AG04449 (cell line): ENCODE results near the gene OR5H14.

ENCODE experiments used
- CTCF ChIA-PET: fragments of 350-600 bp; formaldehyde crosslinking; extraction: SDS; loops from one replicate; lab custom pipeline; 2021; ENCODE audit warnings: antibody characterized with exemption; lab: Yijun Ruan, JAX
- POLR2A ChIA-PET: fragments of 400-600, 350-600 bp; formaldehyde crosslinking; extraction: SDS; loops from one replicate; lab custom pipeline; 2020; ENCODE audit warnings: antibody characterized with exemption, inconsistent platforms; lab: Yijun Ruan, JAX
- DNase-seq: peaks from one replicate; pipeline ENCODE4 v3.0.0-alpha.2; 2010; ENCODE audit warnings: low read depth, low spot score
- H3K4me3 ChIP-seq: 2 replicates; pipeline ENCODE4 v1.5.1; 2011; ENCODE audit warnings: low read depth, mild to moderate bottlenecking, control low read depth, low read length
- TF ChIP-seq, protein P1 (sequence below): IDR thresholded peaks from one replicate; pipeline ENCODE4 v1.5.1; 2011; ENCODE audit warnings: mild to moderate bottlenecking, moderate library complexity, low read length, control low read depth, inconsistent platforms; ENCODE audit not compliant: insufficient read depth; ENCODE audit errors: missing control alignments

Gene OR5H14

DNA sequence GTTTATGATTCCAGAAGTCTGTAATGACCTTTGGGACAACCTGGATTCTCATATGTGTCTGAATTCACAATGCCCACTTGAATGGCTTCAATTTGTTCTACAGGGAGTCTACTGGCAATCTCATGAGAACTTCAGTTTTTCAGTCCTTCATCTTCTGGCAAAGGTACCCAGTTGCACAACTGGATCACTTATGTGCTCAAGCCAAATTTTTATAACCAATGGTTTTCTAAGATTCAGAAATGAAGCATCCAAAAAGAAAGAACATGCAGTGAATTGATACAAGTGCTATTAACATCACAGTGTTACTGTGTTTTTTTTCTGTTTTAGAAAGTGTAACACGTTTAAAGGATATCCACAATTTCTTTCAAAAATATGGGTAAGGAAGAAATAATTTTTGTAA lies at the start of gene OR5H14:
TSS of gene OR5H14 (plus strand) at position 301 of the 400 bp plus-strand sequence. CDS start 1,907 bp downstream, outside the sequence.
- no peak within 1 kb of the TSS for H3K4me3 ChIP-seq
- TF ChIP-seq, protein P1, sequence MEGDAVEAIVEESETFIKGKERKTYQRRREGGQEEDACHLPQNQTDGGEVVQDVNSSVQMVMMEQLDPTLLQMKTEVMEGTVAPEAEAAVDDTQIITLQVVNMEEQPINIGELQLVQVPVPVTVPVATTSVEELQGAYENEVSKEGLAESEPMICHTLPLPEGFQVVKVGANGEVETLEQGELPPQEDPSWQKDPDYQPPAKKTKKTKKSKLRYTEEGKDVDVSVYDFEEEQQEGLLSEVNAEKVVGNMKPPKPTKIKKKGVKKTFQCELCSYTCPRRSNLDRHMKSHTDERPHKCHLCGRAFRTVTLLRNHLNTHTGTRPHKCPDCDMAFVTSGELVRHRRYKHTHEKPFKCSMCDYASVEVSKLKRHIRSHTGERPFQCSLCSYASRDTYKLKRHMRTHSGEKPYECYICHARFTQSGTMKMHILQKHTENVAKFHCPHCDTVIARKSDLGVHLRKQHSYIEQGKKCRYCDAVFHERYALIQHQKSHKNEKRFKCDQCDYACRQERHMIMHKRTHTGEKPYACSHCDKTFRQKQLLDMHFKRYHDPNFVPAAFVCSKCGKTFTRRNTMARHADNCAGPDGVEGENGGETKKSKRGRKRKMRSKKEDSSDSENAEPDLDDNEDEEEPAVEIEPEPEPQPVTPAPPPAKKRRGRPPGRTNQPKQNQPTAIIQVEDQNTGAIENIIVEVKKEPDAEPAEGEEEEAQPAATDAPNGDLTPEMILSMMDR = no peak
- CTCF ChIA-PET = no interaction called here
- no peak for DNase-seq
- POLR2A ChIA-PET = no interaction called here

GRCh38 chr3:98099848-98100247 lies 47.4 kb upstream of the OR5H14 start:
- DNase-seq = no peak
- POLR2A ChIA-PET = no interaction called here
- CTCF ChIA-PET = no interaction called here
- TF ChIP-seq, protein P1 = no peak
- H3K4me3 ChIP-seq = no peak overlapping the region

GRCh38 chr3:98108162-98108561 lies 39.1 kb upstream of the OR5H14 start:
- POLR2A ChIA-PET = no interaction called here

GRCh38 chr3:98109807-98110549 lies 37.3 kb upstream of the OR5H14 start:
- CTCF ChIA-PET = no interaction called here
- POLR2A ChIA-PET = no interaction called here
- no peak for DNase-seq
- TF ChIP-seq, protein P1 = no peak
- H3K4me3 ChIP-seq = no peak overlapping the region

More at GRCh38 chr3:98108162-98108561, 39.1 kb upstream of the OR5H14 start:
- TF ChIP-seq, protein P1 = no peak
- DNase-seq = no peak
- CTCF ChIA-PET = no interaction called here
- H3K4me3 ChIP-seq = no peak overlapping the region

GRCh38 chr3:98110550-98110908 lies 36.8 kb upstream of the OR5H14 start:
- ChIA-PET POLR2A (no interaction called here), CTCF (no interaction called here)
- DNase-seq = no peak
- TF ChIP-seq, protein P1 = no peak
- H3K4me3 ChIP-seq = no peak overlapping the region

DNA sequence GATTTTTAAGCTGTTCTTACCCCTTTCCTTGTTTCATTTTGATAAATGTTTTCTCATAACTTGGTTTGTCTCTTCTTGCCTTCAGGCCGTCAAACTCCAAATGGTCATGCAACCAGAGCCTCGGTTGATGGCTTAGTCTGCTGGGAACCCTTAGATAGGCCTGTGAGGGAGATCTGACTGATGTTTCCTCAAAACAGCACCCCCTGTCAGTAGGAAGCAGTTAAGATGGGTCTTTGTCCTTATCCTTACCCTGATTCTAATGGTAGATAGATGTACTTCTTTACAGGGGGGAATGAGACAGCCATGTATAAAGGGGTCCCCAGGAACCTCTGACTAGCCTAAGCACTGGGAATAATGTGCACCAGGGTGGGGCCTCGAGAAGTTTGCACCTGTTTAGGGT lies 33.0 kb upstream of the OR5H14 start:
- POLR2A ChIA-PET = no interaction called here

More for the DNA sequence above, 33.0 kb upstream of the OR5H14 start:
- H3K4me3 ChIP-seq = no peak overlapping the region
- CTCF ChIA-PET = no interaction called here
- no peak for DNase-seq
- TF ChIP-seq, protein P1 = no peak
